H54 (cell line): ENCODE measurements around the gene NHP2.

Experiments
- DNase-seq: peaks from one replicate; pipeline ENCODE4 v3.0.0; 2011; ENCODE audit warnings: low spot score, mixed read lengths; ENCODE audit not compliant: insufficient read length
- FAIRE-seq: peaks from 3 replicates; lab custom pipeline; 2011; peaks lifted over from hg19 to GRCh38; lab: Jason Lieb, UNC
- POLR2A ChIP-seq: IDR thresholded peaks from 2 replicates; pipeline ENCODE4 v1.6.1; 2011; ENCODE audit warnings: low read depth, mild to moderate bottlenecking, low read length

Gene NHP2

GRCh38 chr5:178119915-178120606 lies 33.6 kb downstream of the NHP2 start:
- FAIRE-seq = no peak
- no peak for DNase-seq
- TF ChIP-seq POLR2A = no peak

GRCh38 chr5:178117923-178118701 lies 35.6 kb downstream of the NHP2 start:
- no peak for TF ChIP-seq POLR2A
- FAIRE-seq (no peak), DNase-seq (no peak)

- no peak for TF ChIP-seq POLR2A
- no peak for DNase-seq
- FAIRE-seq = no peak
Measured at GRCh38 chr5:178116143-178116885, 37.4 kb downstream of the NHP2 start.

- DNase-seq = no peak
- TF ChIP-seq POLR2A = no peak
- FAIRE-seq = no peak
Measured at GRCh38 chr5:178115814-178116142, 37.9 kb downstream of the NHP2 start.

GRCh38 chr5:178115136-178115813 lies 38.4 kb downstream of the NHP2 start:
- no peak for TF ChIP-seq POLR2A
- no peak for FAIRE-seq
- no peak for DNase-seq

GRCh38 chr5:178114325-178115135 lies 39.2 kb downstream of the NHP2 start:
- no peak for FAIRE-seq
- TF ChIP-seq POLR2A = no peak
- DNase-seq = no peak

GRCh38 chr5:178113841-178114324 lies 39.8 kb downstream of the NHP2 start:
- FAIRE-seq = no peak
- TF ChIP-seq POLR2A = no peak
- DNase-seq = no peak

GRCh38 chr5:178113141-178113787 lies 40.4 kb downstream of the NHP2 start, which contains the start of gene N4BP3:
N4BP3 (plus strand) TSS chr5:178113532; CDS start chr5:178119584, 6,052 bp downstream.
- TF ChIP-seq POLR2A = no peak
- DNase-seq (no peak), FAIRE-seq (no peak)

- TF ChIP-seq POLR2A = no peak
- no peak for DNase-seq
- FAIRE-seq = no peak
Measured at GRCh38 chr5:178112545-178112944, 41.1 kb downstream of the NHP2 start.

GRCh38 chr5:178111925-178112324 lies 41.8 kb downstream of the NHP2 start:
- DNase-seq = no peak
- no peak for FAIRE-seq
- TF ChIP-seq POLR2A = no peak

GRCh38 chr5:178110511-178110910 lies 43.2 kb downstream of the NHP2 start:
- TF ChIP-seq POLR2A = no peak
- DNase-seq (no peak), FAIRE-seq (no peak)

- no peak for TF ChIP-seq POLR2A
- FAIRE-seq (no peak), DNase-seq (no peak)
Measured at GRCh38 chr5:178108966-178109365, 44.7 kb downstream of the NHP2 start.
